Activated T-cell treated with anti-CD3 and anti-CD28 coated beads for 48 hours (primary cell): ENCODE measurements around the gene CORO7.
"Not testable (repeated sequence)": the region's sequence is repeated elsewhere in the genome, so short reads cannot be mapped to it uniquely, and the experiment has no call there.

Experiments used
- DNase-seq: peaks from one replicate; pipeline ENCODE4 v3.0.0-alpha.2; 2020; ENCODE audit warnings: low read depth

Gene CORO7

DNA sequence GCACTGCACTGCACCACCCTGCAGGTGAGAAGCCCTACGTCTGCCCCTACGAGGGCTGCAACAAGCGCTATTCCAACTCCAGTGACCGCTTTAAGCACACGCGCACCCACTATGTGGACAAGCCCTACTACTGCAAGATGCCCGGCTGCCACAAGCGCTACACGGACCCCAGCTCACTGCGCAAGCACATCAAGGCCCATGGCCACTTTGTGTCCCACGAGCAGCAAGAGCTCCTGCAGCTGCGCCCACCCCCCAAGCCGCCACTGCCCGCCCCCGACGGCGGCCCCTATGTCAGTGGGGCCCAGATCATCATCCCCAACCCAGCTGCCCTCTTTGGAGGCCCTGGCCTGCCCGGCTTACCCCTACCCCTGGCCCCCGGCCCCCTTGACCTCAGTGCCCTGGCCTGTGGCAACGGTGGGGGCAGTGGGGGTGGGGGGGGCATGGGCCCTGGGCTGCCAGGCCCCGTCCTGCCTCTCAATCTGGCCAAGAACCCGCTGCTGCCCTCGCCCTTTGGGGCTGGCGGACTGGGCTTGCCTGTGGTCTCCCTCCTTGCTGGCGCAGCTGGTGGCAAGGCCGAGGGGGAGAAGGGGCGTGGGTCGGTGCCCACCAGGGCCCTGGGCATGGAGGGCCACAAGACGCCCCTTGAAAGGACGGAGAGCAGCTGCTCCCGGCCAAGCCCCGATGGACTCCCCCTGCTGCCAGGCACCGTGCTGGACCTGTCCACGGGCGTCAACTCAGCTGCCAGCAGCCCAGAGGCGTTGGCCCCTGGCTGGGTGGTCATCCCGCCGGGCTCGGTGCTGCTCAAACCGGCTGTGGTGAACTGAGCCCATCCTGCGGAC is 79.5 kb downstream of the CORO7 start:
- DNase-seq = no peak

DNA sequence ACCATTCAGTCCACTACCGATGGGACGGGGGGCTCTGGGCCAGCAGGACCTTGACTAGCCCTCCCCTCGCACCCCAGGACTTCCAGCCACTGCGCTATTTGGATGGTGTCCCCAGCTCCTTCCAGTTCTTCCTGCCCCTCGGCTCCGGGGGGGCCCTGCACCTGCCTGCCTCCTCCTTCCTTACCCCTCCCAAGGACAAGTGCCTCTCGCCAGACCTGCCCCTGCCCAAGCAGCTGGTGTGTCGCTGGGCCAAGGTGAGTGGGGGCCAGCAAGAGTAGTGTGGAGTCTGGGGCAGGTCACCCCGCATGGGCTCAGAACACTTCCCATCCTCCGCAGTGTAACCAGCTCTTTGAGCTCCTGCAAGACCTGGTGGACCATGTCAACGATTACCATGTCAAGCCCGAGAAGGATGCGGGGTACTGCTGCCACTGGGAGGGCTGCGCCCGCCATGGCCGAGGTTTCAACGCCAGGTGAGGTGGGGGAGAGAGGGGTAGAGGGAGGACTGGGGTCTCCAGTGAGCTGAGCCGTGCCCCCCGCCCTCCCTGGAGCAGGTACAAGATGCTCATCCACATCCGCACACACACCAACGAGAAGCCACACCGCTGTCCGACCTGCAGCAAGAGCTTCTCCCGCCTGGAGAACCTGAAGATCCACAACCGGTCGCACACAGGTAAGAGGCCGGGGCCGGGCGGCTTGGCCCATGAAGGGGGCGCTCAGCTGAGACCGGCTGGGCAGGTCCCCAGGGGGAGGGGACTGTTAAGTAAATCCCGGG is 81.5 kb downstream of the CORO7 start:
- DNase-seq = no peak

DNA sequence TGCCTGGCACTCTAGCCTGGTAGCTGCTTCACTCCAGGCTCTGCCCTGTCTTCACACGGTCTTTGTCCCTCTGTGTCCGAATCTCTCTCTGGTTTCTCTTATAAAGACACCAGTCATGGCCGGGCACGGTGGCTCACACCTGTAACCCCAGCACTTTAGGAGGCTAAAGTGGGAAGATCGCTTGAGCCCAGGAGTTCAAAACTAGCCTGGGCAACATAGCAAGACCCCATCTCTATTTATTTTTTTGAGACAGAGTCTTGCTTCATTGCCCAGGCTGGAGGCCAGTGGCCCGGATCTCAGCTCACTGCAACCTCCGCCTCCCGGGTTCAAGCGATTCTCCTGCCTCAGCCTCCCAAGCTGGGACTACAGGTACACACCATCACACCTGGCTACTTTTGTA is 82.7 kb downstream of the CORO7 start:
- not testable (repeated sequence) for DNase-seq

DNA sequence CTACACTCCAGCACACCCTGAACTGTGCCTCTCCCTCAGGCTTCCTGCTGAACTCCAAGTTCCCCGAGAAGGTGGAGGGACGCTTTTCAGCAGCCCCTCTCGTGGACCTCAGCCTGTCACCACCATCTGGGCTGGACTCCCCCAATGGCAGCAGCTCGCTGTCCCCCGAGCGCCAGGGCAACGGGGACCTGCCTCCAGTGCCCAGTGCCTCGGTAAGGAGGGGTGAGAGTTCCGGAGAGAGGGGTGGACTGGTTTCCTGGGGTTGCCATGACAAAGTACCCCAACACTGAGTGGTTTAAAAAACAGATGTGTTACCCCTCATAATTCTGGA is 83.1 kb downstream of the CORO7 start:
- no peak for DNase-seq

DNA sequence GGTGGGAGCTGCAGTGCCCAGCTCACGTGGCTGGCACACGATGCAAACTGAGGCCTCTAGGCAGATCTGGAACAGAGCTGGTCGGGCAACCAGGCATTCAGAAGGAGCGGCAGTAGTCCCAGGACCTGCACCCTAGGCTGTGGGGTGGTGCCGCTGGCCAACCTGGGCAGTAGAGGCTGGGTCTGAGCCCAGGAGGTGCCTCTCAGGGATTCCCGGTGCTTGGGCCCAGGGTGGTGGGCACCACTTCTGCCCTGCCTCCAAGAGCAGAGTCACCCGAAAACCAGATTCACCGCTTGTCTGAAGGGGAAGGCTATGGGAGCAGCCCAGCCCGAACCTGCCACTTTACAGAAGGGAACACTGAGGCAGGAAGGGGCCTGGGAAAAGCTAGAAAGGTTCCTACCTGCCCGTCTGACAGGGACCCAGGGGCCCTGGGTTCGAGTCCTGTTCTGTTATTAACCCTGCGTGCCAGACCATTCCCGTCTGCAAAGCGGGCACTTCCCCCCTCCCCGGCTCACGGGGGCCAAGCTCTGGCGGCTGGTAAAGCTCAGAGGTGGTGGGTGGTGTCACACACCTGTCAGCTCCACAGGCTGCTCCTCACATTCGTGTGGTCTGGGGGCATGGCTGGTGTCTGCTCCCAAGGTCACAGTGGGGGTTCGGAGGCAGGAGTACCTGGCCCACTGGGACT is 83.6 kb downstream of the CORO7 start:
- DNase-seq = no peak

DNA sequence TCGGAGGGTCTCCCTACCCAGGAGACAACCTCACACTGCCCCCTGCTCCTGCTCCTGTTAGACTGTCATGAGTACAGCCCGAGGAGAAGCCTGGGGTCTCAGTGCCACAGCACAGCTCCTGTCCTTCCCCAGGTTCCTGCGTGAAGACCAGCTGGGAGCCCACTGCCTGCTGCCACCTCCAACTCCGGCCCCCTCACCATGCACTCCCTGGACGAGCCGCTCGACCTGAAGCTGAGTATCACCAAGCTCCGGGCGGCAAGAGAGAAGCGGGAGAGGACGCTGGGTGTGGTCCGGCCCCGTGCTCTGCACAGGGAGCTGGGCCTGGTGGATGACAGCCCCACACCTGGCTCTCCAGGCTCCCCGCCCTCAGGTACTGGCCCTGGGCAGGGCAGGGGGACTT is 84.3 kb downstream of the CORO7 start:
- no peak for DNase-seq

DNA sequence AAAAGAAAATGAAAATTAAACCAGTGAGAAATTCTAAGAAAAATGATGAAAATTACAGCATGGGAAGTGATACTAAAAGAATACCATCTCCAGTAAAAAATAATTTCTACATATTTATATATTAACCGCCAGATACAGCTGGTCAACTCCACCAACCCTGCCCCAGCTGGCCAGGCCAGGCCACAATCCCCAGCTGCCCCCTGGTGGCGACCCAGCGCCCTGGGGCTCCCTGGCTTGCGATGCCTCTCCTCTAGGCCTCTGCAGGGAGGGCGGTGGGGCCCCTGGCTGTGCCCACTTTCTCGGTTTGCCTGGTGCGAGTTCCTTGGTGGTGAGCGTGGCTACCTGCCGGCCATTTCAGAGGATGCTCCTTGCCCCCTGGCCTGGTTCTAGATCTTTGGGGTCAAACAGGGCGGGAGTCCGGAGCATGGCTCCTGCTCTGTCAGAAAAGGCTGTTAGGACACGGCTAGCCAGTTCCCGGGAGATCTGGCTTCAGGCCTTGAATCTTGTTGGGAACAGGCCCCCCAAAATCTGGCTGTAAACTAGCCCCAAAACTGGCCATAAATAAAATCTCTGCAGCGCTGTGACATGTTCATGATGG is 86.0 kb downstream of the CORO7 start:
- DNase-seq = peak; percentile 65

DNA sequence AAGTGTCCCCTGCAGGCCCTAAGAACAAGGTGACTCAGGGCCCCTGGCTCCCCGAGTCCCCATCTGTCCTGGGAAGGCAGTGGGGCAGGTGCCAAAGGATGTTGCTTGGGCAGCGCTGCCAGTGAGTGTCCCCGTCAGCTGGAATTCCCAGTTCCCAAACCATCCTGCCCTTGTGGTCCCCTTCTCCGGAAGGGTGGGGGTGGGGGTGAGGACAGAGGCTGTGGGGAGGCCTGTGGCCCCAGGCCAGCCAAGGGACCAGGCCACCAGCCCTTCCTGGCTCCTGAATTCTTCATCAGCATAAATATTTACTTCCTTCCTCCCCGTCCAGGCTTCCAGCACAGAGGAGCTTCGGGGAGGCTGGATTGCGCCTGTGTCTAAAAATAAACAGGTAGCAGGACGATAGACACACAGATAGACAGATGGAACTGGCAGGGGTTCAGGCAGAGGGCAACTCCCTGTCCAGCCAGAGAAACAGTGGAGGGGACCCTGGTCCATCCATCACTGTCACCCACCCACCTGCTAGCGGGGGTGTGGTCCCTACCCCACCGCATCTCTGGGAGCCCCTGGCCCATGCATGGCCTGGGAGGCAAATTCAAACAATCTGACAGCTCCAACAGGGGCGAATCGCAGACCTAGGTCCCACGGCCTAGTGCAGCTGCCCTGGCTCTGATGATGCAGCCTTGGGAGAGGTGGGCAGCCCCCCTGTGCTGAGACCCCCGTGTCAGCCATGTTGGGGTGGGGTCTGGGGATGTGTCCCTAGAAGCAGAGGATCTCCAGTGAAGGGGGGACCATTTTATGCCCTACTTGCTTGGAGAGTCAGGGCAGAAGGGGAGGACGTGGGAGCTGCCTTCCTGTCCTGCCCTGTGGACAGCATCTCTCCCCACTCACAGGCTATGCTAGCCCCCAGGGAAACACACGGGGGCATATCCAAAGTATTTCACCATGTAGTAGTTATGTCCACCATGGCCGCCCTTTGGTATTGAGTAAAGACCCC is 87.3 kb downstream of the CORO7 start:
- no peak for DNase-seq

DNA sequence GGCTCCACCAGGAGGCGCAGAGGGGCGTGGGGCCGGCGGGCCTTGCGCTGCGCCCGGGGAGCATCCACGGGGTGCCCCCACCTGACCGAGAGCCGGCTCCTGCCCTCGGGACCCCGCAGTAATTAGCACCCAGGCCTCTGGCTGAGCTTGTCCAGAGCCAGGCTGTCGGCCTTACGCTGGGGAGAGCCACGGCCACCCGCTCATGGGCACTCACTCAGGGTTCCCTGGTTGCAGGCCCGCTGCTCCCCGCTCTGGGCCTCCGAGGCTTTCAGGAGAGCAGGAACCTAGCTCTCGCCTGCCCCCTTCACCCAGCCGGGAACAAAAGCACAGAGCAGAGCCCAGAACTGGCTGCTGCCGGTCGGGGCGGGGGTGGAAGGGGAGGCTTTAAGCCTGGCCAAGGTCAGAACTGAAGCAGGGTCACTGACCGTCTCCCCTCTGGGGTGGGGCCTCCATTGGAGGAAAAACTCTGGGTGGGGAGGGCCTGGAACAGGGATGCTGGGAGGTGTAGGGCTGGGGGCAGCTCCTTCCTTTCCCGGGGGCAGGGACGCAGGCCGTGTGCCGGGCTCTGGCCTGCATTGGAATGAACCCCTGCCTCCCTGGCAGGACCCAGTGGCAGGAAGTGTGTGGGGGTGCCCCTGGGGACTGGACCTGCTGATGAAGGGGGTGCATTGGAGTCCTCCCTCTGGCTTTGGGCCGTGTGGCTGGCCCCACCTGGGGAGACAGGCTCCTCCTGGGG is 88.2 kb downstream of the CORO7 start:
- DNase-seq = peak; percentile 56

DNA sequence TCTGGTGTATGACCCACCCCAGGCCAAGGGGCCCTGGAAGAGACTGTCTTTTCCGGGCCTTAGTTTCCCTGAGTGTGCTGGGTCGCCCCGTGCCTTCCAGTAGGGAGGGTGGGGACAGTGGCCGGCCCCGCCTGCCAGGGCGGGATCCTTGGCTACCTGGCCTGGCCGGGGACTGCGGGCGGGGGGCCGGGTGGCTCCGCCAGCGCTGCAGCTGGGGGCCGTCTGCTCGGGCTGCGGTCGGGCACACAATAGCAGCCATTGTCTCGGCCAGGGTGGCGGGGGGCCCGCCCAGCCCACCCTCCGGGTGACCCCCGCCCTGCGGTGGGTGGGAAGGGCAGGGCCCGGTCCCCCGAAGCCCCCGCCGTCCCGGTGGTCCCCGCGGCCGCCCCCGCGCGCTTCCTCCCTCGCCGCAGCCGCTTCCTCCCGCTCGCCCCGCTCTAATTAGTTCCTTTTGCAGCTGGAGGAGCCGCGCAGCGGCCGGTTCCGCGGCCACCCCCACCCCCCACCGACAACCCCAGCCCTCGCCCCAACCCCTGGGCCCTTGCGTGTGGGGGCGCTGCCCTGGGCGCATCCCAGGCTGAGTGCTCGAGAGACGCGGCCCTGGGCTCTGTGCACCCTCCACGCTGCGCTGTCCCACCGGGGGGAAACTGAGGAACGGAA is 88.9 kb downstream of the CORO7 start:
- DNase-seq = no peak

DNA sequence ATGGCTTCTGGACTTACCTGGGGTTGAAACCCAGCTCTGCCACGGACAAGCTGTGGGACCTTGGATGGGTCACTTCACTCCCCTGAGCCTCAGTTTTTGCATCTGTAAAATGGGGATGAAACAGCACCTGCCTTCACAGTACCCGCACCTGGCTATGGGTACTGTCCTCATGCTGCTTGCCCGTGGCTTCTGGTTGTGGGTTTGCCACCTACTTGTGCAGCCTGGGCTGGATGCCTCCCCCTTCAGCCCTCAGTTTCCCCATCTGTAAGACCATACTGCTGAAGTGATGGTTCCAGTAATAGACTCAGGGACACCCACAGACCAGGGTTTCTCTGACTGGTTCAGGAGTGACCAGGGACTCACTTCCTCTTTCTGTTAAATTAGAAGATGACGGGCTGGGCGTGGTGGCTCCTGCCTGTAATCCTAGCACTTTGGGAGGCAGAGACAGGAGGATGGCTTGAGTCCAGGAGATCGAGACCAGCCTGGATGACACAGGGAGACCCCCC is 91.1 kb downstream of the CORO7 start:
- no peak for DNase-seq

DNA sequence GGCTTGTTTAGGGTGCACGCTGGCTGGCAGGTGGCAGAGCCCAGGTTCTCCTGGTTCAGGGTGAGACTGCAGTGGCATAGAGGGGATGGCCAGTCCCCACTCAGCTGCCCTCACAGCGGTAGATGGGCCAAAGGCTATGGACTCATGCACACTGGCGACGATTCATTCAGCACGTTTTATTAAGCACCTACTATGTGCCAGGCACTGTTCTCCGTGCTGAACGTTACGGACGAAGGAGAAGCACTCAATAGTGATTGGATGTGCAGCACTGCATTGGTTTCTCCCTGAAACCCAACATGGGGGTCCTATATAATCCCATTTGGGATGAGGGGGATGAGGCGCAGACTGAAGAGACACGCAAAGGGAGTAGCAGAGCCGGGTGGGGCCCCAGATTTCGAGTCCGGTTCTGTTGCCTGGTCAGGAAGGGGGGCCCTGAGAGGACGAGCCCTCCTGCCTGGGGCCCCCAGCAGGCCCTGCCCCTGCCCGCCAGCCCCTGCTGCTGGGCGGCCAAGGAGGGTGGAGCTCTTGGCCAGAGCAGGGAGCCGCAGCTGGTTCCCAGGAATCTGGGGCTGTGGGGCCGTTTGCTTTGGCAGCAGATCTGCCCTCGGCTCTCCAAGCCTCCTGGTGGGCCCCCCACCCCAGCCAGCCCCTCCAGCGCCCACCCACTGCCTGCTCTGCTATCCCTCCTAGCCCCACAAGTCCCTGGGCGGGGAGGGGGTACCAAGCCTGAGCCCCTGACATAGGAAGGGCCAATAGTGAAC is 91.7 kb downstream of the CORO7 start:
- DNase-seq = no peak

DNA sequence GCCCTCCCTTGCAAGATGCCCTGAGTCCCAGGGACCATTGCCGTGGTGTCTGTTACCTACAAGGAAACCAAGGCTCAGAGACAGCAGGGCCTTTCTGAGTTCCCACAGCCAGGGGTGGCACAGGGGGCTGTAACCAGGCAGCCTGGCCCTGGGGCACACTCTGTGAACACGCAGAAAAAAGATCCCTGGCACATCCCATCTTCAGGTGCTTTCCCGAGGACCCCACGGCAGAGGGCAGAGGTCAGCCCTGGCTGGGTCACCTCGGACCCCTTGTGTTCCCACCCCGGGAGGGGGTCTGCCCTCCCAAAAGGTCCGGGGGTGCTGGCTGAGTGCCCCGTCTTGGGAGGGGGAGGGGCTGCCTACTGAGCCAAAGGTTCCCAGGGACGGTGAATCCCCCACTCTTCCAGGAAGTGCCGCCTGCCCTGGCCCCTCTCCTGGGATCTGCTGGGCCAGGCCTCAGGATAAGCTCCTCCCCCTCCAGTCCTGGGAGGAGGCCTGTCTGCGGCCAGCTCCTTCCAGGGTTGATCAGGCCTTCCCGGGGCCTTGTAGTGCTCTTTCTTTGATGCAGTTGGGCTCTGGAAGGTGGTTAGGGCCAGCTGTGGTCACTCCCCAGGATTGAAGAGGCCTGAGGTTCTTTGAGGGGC is 92.4 kb downstream of the CORO7 start:
- DNase-seq = no peak

DNA sequence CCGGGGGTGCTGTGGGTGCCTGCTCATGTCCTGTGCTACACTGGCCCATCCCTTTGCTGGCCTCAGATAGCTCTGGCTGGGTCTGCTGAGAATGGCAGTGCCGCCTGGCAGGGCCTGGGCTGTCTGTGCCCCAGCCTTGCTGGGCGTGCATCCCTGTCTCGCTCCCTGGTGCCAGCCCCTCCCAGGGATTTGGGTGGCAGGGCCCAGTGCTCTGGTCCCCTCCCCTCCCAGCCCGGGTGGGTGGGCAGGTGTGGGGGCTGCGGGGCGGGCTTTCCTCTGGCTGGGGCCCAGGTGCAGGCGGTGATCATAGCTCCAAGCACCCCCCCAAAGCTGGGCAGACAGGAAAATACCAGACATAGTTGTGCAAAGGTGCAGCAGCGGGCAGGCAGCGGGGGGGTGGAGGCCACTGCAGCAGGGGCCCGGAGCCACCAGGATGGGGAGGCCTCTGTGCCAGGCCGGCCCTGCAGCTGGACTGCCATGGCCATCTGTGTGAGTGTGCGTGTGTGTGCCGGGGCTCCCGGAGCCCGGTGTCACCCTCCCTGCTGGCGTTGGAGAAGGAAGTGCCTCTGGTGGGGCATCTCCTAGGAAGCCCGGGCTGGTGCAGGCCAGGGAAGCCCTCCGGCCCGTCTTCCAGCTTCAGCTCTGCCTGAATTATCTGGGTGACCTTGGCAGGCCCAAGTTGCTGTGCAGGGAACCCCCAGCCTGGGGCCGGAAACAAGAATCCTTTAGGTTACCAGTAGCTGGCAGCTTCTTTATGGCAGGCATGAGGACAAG is 93.1 kb downstream of the CORO7 start:
- DNase-seq = no peak

DNA sequence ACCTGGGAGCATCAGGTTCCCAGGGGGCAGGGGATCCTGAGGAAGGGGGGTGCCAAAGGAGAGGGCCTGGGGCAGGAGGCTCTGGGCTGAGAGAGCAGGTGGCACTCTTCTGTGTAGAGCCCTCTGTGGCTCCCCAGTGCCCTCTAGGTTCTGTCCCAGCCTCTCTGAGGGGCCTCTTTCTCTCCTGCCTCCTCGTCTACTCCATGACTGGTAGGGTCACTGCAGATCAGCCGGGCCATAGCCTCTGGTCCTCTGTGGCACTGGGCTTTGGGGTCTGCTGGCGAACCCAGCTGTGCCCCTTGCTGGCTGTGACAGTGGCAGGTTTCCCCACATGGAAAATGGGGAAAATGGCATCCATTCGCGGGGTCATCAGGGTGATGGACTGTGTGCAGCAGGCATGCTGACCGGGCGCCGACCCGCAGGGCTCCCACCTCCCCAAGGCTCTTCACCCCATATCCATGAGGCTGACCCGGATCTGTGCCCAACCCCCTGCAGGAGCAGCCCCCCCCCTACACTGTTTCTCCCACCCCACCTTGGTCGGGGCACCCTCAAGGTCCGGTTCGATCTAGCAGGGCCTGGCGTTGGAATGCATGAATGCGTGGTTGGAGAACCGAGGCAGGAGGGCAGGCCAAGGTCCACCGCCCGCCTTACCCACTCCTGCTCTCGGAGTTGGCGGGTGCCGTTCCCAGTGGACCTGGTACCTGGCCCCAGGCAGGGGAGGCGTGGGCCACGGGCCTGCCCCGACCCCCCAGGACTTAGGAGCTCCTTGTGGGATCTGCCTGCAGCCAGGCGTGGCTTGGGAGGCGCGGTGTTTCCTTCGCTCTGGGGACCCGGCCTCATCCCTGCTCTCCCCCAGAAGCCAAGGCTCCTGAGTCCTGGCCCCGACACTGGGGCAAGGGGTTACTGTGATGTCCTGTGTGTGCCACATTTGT is 94.0 kb downstream of the CORO7 start:
- no peak for DNase-seq

DNA sequence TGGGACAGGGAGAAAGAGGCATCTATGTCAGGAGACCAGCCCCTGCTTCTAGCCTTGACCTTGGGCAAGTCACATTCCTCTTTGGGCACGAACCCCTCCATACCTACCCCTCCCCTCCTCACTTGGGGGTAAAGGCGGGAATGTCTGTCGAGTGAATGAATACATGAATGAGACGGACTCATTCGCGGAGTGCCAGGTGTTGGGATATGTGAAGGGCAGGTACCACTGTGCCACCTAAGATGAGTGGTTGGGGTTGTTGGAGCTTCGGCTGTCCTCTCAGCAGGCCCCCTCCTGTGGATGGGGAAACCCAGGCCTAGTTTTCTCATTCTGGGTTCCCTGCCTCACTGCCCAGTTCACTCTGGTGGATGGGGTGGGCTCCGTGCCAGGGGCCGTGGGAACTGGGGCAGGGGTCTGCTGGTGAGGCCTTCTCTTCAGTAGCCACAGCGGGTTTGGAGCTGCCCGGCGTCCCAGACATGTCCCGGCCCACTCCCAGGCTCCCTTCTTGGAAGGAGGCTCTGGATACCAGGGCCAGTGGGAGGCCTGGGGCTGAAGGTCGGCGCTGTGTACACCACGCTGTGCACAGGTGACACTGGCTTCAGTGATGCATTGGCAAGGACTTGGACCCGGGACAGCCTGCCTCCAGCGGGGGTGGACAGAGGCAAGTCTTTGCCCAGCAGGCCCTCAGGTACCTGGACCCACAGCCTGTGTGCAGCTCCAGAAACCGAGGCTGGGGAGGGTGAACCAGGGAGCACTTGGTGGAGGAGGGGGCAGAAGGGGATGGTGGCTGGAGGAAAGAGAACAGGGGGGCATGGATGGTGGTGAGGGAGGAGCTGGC is 94.9 kb downstream of the CORO7 start:
- no peak for DNase-seq
